ENCODE measurements around the gene EPHB1. TPM values are rescaled to one million over a fixed set of nuclear protein-coding genes. Genes with fewer than 3 reads are reported as not detected.

The EPHB1 gene
- total RNA-seq, 4 donors from 2014 or later: 0.82 to 2.2 (median 1.2) TPM

- H3K36me3 ChIP-seq: no peaks in the 10 kb centered on the region
- no peaks in the 10 kb centered on the region for H3K4me1 ChIP-seq
- no peaks in the 10 kb centered on the region for H3K27me3 ChIP-seq
- in situ Hi-C loops (cut with MboI; ENCODE audit: low pct_ligation_motif_present in 1 of 4, low pct_unique_long_range_greater_than_20kb in 1 of 4, low sequenced_read_pairs in 3 of 4) (no loop called here), intact Hi-C loops (cut with DNase I; ENCODE audit: low total_unique reads) (no loop called here)
- TF ChIP-seq CTCF (IDR thresholded peaks at IDR 0.05) (no peak), EP300 (IDR thresholded peaks at IDR 0.05; ENCODE audit: low read depth) (no peak), POLR2A (IDR thresholded peaks at IDR 0.05) (no peak), POLR2AphosphoS5 (IDR thresholded peaks at IDR 0.05) (no peak)
- H3K9me3 ChIP-seq: no peaks in the 10 kb centered on the region
- DNase-seq: no peak
- no peak overlapping the region for H3K27ac ChIP-seq
- no peak overlapping the region for H3K4me3 ChIP-seq
Measured at GRCh38 chr3:135076341-135076740, 281.3 kb downstream of the EPHB1 start.

GRCh38 chr3:135077186-135077585, 282.1 kb downstream of the EPHB1 start:
- Histone ChIP-seq H3K36me3 (no peaks in the 10 kb centered on the region), H3K9me3 (no peaks in the 10 kb centered on the region), H3K27ac (no peak overlapping the region), H3K4me1 (no peaks in the 10 kb centered on the region), H3K27me3 (no peaks in the 10 kb centered on the region), H3K4me3 (no peak overlapping the region)
- 43 to 60% methylated on average over 1 to 3 of the region's 3 CpGs for WGBS, 2 donors (ENCODE audit: low coverage in 1 of 2)
- in situ Hi-C loops (cut with MboI; ENCODE audit: low pct_ligation_motif_present in 1 of 4, low pct_unique_long_range_greater_than_20kb in 1 of 4, low sequenced_read_pairs in 3 of 4) (no loop called here), intact Hi-C loops (cut with DNase I; ENCODE audit: low total_unique reads) (no loop called here)
- TF ChIP-seq EP300 (IDR thresholded peaks at IDR 0.05; ENCODE audit: low read depth) (no peak), POLR2A (IDR thresholded peaks at IDR 0.05) (no peak), POLR2AphosphoS5 (IDR thresholded peaks at IDR 0.05) (no peak), CTCF (IDR thresholded peaks at IDR 0.05) (no peak)
- DNase-seq: no peak

GRCh38 chr3:135078283-135078682, 283.2 kb downstream of the EPHB1 start:
- 60 to 72% methylated on average over 1 to 2 of the region's 2 CpGs for WGBS, 2 donors (ENCODE audit: low coverage in 1 of 2)
- no peaks in the 10 kb centered on the region for H3K36me3 ChIP-seq
- intact Hi-C loops (cut with DNase I; ENCODE audit: low total_unique reads) (no loop called here), in situ Hi-C loops (cut with MboI; ENCODE audit: low pct_ligation_motif_present in 1 of 4, low pct_unique_long_range_greater_than_20kb in 1 of 4, low sequenced_read_pairs in 3 of 4) (no loop called here)
- DNase-seq: no peak
- H3K27me3 ChIP-seq: no peaks in the 10 kb centered on the region
- no peak overlapping the region for H3K4me3 ChIP-seq
- H3K9me3 ChIP-seq: no peaks in the 10 kb centered on the region
- TF ChIP-seq CTCF (IDR thresholded peaks at IDR 0.05) (no peak), POLR2A (IDR thresholded peaks at IDR 0.05) (no peak), EP300 (IDR thresholded peaks at IDR 0.05; ENCODE audit: low read depth) (no peak), POLR2AphosphoS5 (IDR thresholded peaks at IDR 0.05) (no peak)
- no peaks in the 10 kb centered on the region for H3K4me1 ChIP-seq
- H3K27ac ChIP-seq: no peak overlapping the region

- intact Hi-C loops (cut with DNase I; ENCODE audit: low total_unique reads) (no loop called here), in situ Hi-C loops (cut with MboI; ENCODE audit: low pct_ligation_motif_present in 1 of 4, low pct_unique_long_range_greater_than_20kb in 1 of 4, low sequenced_read_pairs in 3 of 4) (no loop called here)
- Histone ChIP-seq H3K4me3 (no peak overlapping the region), H3K9me3 (no peaks in the 10 kb centered on the region), H3K4me1 (no peaks in the 10 kb centered on the region), H3K27ac (no peak overlapping the region), H3K27me3 (no peaks in the 10 kb centered on the region), H3K36me3 (no peaks in the 10 kb centered on the region)
- 82% methylated on average over 3 of the region's 3 CpGs; no CpG with 5 or more reads in 1 of the 2 donors for WGBS, 2 donors (ENCODE audit: low coverage in 1 of 2)
- DNase-seq: no peak
- no peak for TF ChIP-seq CTCF (IDR thresholded peaks at IDR 0.05)
- no peak for TF ChIP-seq EP300 (IDR thresholded peaks at IDR 0.05; ENCODE audit: low read depth)
- no peak for TF ChIP-seq POLR2AphosphoS5 (IDR thresholded peaks at IDR 0.05)
- TF ChIP-seq POLR2A (IDR thresholded peaks at IDR 0.05): no peak
Measured at GRCh38 chr3:135079095-135079494, 284.0 kb downstream of the EPHB1 start.

Measured in transverse colon (tissue), 4 donors.